GM21619 (cell line): ENCODE measurements around the gene WDR90.
"Not testable (repeated sequence)": the region's sequence is repeated elsewhere in the genome, so short reads cannot be mapped to it uniquely, and the experiment has no call there.

Experiments used
- ATAC-seq: cut with Tn5 transposase; IDR thresholded peaks from one replicate; pipeline ENCODE4 v1.9.1; 2021; ENCODE audit not compliant: unreplicated experiment

WDR90 gene

GRCh38 chr16:704552-705380 lies 55.6 kb downstream of the WDR90 start:
- ATAC-seq, result no peak

GRCh38 chr16:705431-706188 lies 56.4 kb downstream of the WDR90 start, which contains the start of gene FBXL16:
Gene FBXL16, minus strand, starts transcription at chr16:705801. Its CDS starts 8,396 bp downstream, at chr16:697405.
- ATAC-seq, result no peak

- ATAC-seq, result no peak
Observed at GRCh38 chr16:706189-707061, 57.3 kb downstream of the WDR90 start.

GRCh38 chr16:707062-707538 lies 57.9 kb downstream of the WDR90 start:
- ATAC-seq, result no peak

GRCh38 chr16:708019-708418 lies 58.9 kb downstream of the WDR90 start:
- no peak for ATAC-seq

- no peak for ATAC-seq
Observed at GRCh38 chr16:708959-709358, 59.8 kb downstream of the WDR90 start.

- ATAC-seq, result no peak
Observed at GRCh38 chr16:709566-710499, 60.7 kb downstream of the WDR90 start.

GRCh38 chr16:710500-711075 lies 61.4 kb downstream of the WDR90 start:
- ATAC-seq, result no peak

GRCh38 chr16:711084-711483 lies 61.9 kb downstream of the WDR90 start:
- no peak for ATAC-seq

- ATAC-seq, result no peak
Observed at GRCh38 chr16:711548-712320, 62.6 kb downstream of the WDR90 start.

GRCh38 chr16:712740-713250 lies 63.6 kb downstream of the WDR90 start:
- ATAC-seq, result not testable (repeated sequence)

GRCh38 chr16:714079-714478 lies 64.9 kb downstream of the WDR90 start:
- no peak for ATAC-seq

- peak; percentile 59 for ATAC-seq
Observed at GRCh38 chr16:714558-715476, 65.7 kb downstream of the WDR90 start, which contains the start of gene METRN. Gene METRN, plus strand, starts transcription at chr16:715118. Its CDS starts 172 bp downstream, at chr16:715290.

- ATAC-seq, result peak; percentile 13
Observed at GRCh38 chr16:715477-716199, 66.5 kb downstream of the WDR90 start.

- no peak for ATAC-seq
Observed at GRCh38 chr16:716200-716568, 67.0 kb downstream of the WDR90 start.

- no peak for ATAC-seq
Observed at GRCh38 chr16:716768-717325, 67.7 kb downstream of the WDR90 start.
